PC-3 (cell line): Measurements from ENCODE around the gene MYL7. TPM values are rescaled to one million over a fixed set of nuclear protein-coding genes. Genes with fewer than 3 reads are reported as not detected.

ENCODE experiments used
- ATAC-seq: fragments of 200-7000 bp; cut with Tn5 transposase; 2 replicates; pipeline ENCODE4 v1.9.1; 2020; ENCODE audit warnings: mild to moderate bottlenecking, moderate library complexity
- BruUV-seq: library from RNA; stranded (reverse); fragments of 400-500 nt; replicated peaks from 2 replicates; lab custom pipeline; 2021; lab: Mats Ljungman, UMichigan
- CTCF ChIA-PET: fragments of 300-600 bp; sonication (Branson Sonifier 250); formaldehyde crosslinking; loops from one replicate; lab custom pipeline; 2022; ENCODE audit warnings: antibody characterized with exemption; lab: Charles Lee
- POLR2A ChIA-PET: fragments of 300-600 bp; sonication (Branson Sonifier 250); formaldehyde crosslinking; loops from one replicate; lab custom pipeline; 2022; ENCODE audit warnings: antibody characterized with exemption; ENCODE audit not compliant: unreplicated experiment; lab: Charles Lee
- DNase-seq: peaks from one replicate; pipeline ENCODE4 v3.0.0-alpha.2; 2015
- H2AFZ ChIP-seq: fragments of 300-600 bp; sonication (generic); 2 replicates; pipeline ENCODE4 v1.6.0; 2016; ENCODE audit warnings: antibody characterized with exemption, low read length
- H3F3A ChIP-seq: fragments of 300-600 bp; sonication (generic); one replicate; pipeline ENCODE4 v1.6.0; 2017; ENCODE audit warnings: antibody characterized with exemption, low read length, control low read depth, mild to moderate bottlenecking; ENCODE audit not compliant: unreplicated experiment
- H3K27ac ChIP-seq: fragments of 300-600 bp; sonication (generic); 2 replicates; pipeline ENCODE4 v1.5.1; 2016; ENCODE audit warnings: mild to moderate bottlenecking, low read length
- H3K27me3 ChIP-seq: fragments of 300-600 bp; sonication (generic); 2 replicates; pipeline ENCODE4 v1.6.1; 2016; ENCODE audit warnings: low read length, mixed read lengths
- H3K36me3 ChIP-seq: fragments of 300-600 bp; sonication (generic); 2 replicates; pipeline ENCODE4 v1.6.1; 2016; ENCODE audit warnings: low read depth, mixed run types, low read length, mixed read lengths
- H3K4me1 ChIP-seq: fragments of 300-600 bp; sonication (generic); 2 replicates; pipeline ENCODE4 v1.5.1; 2016; ENCODE audit warnings: low read length; ENCODE audit not compliant: insufficient read depth
- H3K4me2 ChIP-seq: fragments of 300-600 bp; sonication (generic); 2 replicates; pipeline ENCODE4 v1.6.0; 2016; ENCODE audit warnings: low read length
- H3K4me3 ChIP-seq: fragments of 300-600 bp; sonication (generic); 2 replicates; pipeline ENCODE4 v1.5.1; 2016; ENCODE audit warnings: mild to moderate bottlenecking, low read length, mixed read lengths
- H3K79me2 ChIP-seq: fragments of 300-600 bp; sonication (generic); 2 replicates; pipeline ENCODE4 v1.6.1; 2017; ENCODE audit warnings: low read length, mixed read lengths
- H3K9ac ChIP-seq: fragments of 300-600 bp; sonication (generic); 2 replicates; pipeline ENCODE4 v1.6.0; 2016; ENCODE audit warnings: mild to moderate bottlenecking, low read length
- H3K9me2 ChIP-seq: fragments of 300-600 bp; sonication (generic); replicated peaks from 2 replicates; pipeline ENCODE4 v1.6.1; 2016; ENCODE audit warnings: mixed run types, low read length, mixed read lengths
- H3K9me3 ChIP-seq: fragments of 300-600 bp; sonication (generic); 2 replicates; pipeline ENCODE4 v1.6.1; 2016; ENCODE audit warnings: low read length, mixed read lengths
- H4K20me1 ChIP-seq: fragments of 300-600 bp; sonication (generic); 2 replicates; pipeline ENCODE4 v1.6.1; 2016; ENCODE audit warnings: low read length, mixed read lengths
- EZH2 ChIP-seq: fragments of 300-600 bp; sonication (generic); IDR thresholded peaks from one replicate; pipeline ENCODE4 v1.6.1; 2017; ENCODE audit warnings: antibody characterized with exemption, mild to moderate bottlenecking, low read length; ENCODE audit not compliant: unreplicated experiment
- EZH2phosphoT487 ChIP-seq: fragments of 300-600 bp; sonication (generic); IDR thresholded peaks from 2 replicates; pipeline ENCODE4 v1.6.1; 2018; ENCODE audit warnings: mild to moderate bottlenecking, antibody characterized with exemption, low read length, borderline replicate concordance
- intact Hi-C: fragments of 100-400 bp; cut with micrococcal nuclease; formaldehyde crosslinking; loops from 2 replicates; pipeline ENCODE4 v1.9.0; 2023
- total RNA-seq: library from RNA; depleted of rRNA; stranded (reverse); fragments of >200 nt; gene quantifications from 2 replicates; pipeline ENCODE4 v1.2.3, GENCODE V29; 2014
- TF ChIP-seq, protein P1 (sequence below): fragments of 300-600 bp; sonication (generic); conservative IDR thresholded peaks from 2 replicates; pipeline ENCODE4 v1.5.1; 2017; ENCODE audit warnings: antibody characterized with exemption, low read depth, mild to moderate bottlenecking, low read length

Gene MYL7
- total RNA-seq, 1 experiment from 2014 or later = not detected

DNA sequence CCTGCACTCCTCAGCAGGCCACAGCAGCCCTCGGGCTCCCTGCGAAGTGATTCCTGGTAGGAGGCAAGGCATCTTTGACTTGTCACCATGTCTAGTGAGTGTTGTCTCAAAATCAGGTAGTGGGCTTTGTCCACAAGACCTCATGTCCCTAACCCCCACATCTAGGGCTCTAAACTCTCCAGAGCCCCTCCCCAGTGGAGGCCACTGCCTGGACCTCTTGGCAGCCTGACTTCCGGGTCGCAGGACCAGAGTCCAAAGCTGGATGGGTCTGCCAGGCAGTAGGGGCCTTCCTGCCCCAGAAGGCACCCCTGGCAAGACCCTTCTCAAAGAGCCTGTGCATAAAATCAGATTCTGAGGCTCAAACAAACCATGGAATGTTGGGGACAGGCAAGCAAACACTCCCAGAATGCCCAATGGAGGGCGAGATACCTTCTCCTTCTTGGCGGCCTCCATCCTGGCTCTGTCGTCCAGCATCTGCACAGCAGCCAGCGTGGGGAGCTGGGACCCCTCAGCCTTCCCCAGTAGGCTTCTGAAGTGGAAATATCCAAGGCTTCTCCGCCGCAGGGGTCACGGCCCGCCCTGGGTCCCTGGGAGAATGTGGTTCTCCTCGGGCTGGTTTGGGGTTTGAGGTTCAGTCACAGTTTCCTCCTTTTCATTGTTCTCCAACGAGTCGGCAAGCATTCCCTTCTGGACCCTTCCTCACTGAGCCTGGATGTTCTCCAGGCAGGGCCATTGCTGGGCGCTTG is 47.5 kb upstream of the MYL7 start:
- DNase-seq (no peak), ATAC-seq (no peak)
- CTCF ChIA-PET = no interaction called here
- no peaks in the 10 kb centered on the region for H3F3A ChIP-seq
- no peak overlapping the region for H3K9ac ChIP-seq
- H2AFZ ChIP-seq = no peak overlapping the region
- no peak overlapping the region for H3K4me2 ChIP-seq
- no TSS peak for BruUV-seq
- no peaks in the 10 kb centered on the region for H3K27me3 ChIP-seq
- H3K36me3 ChIP-seq = no peaks in the 10 kb centered on the region
- no peak overlapping the region for H3K27ac ChIP-seq
- no peaks in the 10 kb centered on the region for H3K9me3 ChIP-seq
- H3K9me2 ChIP-seq = no peaks in the 10 kb centered on the region
- H4K20me1 ChIP-seq = no peaks in the 10 kb centered on the region
- H3K4me3 ChIP-seq = no peak overlapping the region
- H3K4me1 ChIP-seq = peaks cover 17% of the 10 kb centered on the region
- no peaks in the 10 kb centered on the region for H3K79me2 ChIP-seq
- POLR2A ChIA-PET = no interaction called here
- TF ChIP-seq, protein P1, sequence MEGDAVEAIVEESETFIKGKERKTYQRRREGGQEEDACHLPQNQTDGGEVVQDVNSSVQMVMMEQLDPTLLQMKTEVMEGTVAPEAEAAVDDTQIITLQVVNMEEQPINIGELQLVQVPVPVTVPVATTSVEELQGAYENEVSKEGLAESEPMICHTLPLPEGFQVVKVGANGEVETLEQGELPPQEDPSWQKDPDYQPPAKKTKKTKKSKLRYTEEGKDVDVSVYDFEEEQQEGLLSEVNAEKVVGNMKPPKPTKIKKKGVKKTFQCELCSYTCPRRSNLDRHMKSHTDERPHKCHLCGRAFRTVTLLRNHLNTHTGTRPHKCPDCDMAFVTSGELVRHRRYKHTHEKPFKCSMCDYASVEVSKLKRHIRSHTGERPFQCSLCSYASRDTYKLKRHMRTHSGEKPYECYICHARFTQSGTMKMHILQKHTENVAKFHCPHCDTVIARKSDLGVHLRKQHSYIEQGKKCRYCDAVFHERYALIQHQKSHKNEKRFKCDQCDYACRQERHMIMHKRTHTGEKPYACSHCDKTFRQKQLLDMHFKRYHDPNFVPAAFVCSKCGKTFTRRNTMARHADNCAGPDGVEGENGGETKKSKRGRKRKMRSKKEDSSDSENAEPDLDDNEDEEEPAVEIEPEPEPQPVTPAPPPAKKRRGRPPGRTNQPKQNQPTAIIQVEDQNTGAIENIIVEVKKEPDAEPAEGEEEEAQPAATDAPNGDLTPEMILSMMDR = no peak
- TF ChIP-seq EZH2phosphoT487 = no peak
- no peak for TF ChIP-seq EZH2
- intact Hi-C loops = no loop called here

DNA sequence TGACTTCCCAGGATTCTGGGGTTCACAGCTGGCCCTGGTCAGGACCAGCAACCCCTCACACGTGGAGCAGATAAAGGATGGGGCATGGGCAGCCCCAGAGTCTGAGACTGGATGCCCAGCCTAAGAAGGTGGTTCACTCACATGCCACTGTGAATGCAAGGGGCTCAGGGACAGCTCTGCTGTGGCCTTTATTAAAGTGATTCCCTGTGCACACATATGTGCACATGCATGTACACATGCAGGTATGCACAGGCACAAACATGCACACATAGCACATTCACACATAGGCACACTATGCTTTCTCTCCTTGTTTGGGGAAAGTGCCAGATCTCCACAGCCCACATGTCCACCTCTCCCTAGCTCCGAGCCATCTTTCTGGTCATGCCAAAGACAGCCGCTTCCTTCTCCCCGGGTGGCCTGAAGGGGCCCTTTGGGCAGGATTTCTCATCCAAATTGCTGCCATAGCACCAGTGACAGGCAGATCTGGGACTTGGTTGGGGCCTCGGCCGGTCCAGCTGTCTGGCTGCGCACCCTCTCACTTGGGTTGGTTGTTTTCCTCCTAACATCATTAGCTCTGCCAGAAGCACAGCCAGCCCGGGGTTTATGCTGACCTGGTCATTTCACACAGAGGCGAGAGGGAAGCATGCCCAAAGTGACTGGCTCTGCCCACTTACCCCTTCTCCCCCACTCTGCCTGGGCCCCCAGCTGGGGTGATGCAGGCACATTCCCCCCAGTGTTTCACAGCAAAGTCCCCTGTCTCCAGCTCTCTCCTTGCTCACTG is 46.7 kb upstream of the MYL7 start:
- no TSS peak for BruUV-seq
- H3K4me3 ChIP-seq = no peak overlapping the region
- no peak for TF ChIP-seq EZH2phosphoT487
- TF ChIP-seq EZH2 = no peak
- TF ChIP-seq, protein P1 = no peak
- H3K9me3 ChIP-seq = no peaks in the 10 kb centered on the region
- H3F3A ChIP-seq = no peaks in the 10 kb centered on the region
- H2AFZ ChIP-seq = no peak overlapping the region
- no peak overlapping the region for H3K27ac ChIP-seq
- no peaks in the 10 kb centered on the region for H3K79me2 ChIP-seq
- POLR2A ChIA-PET = no interaction called here
- H4K20me1 ChIP-seq = no peaks in the 10 kb centered on the region
- no peak for ATAC-seq
- CTCF ChIA-PET = no interaction called here
- H3K27me3 ChIP-seq = no peaks in the 10 kb centered on the region
- no peaks in the 10 kb centered on the region for H3K36me3 ChIP-seq
- no peak for DNase-seq
- no peak overlapping the region for H3K4me2 ChIP-seq
- no peaks in the 10 kb centered on the region for H3K9me2 ChIP-seq
- no peak overlapping the region for H3K9ac ChIP-seq
- intact Hi-C loops = no loop called here
- H3K4me1 ChIP-seq = peaks cover 17% of the 10 kb centered on the region

DNA sequence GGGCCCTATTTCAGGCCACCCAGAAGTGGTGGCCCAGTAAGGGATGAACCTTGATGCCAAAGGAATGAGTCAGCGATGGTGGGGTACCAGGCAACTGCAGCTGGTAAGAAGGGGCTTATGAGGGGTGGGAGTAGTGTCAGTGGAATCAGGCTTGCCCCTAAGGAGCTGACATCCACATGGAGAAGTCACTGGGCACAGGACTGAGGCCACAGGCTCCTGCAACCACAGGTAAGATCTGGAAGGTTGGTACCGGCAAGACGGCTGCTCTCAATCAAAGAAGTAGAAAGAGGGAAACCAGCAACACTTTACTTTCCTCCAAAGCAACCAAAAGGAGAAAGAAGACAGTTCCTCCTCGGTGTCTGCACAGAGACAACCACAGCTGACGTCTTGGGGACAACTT is 45.6 kb upstream of the MYL7 start:
- H3K27ac ChIP-seq = no peak overlapping the region
- H3K4me1 ChIP-seq = peaks cover 17% of the 10 kb centered on the region
- no peak for DNase-seq
- POLR2A ChIA-PET = no interaction called here
- no peak overlapping the region for H3K4me3 ChIP-seq
- H3K9me3 ChIP-seq = no peaks in the 10 kb centered on the region
- ATAC-seq = no peak
- BruUV-seq = no TSS peak
- no peaks in the 10 kb centered on the region for H4K20me1 ChIP-seq
- intact Hi-C loops = no loop called here
- no peaks in the 10 kb centered on the region for H3K36me3 ChIP-seq
- no peaks in the 10 kb centered on the region for H3F3A ChIP-seq
- TF ChIP-seq, protein P1 = no peak
- no peak for TF ChIP-seq EZH2phosphoT487
- TF ChIP-seq EZH2 = no peak
- no peak overlapping the region for H2AFZ ChIP-seq
- H3K79me2 ChIP-seq = no peaks in the 10 kb centered on the region
- H3K27me3 ChIP-seq = no peaks in the 10 kb centered on the region
- CTCF ChIA-PET = no interaction called here
- no peak overlapping the region for H3K4me2 ChIP-seq
- H3K9me2 ChIP-seq = no peaks in the 10 kb centered on the region
- H3K9ac ChIP-seq = no peak overlapping the region
